ENCODE measurements around the gene GPAM.

DNA sequence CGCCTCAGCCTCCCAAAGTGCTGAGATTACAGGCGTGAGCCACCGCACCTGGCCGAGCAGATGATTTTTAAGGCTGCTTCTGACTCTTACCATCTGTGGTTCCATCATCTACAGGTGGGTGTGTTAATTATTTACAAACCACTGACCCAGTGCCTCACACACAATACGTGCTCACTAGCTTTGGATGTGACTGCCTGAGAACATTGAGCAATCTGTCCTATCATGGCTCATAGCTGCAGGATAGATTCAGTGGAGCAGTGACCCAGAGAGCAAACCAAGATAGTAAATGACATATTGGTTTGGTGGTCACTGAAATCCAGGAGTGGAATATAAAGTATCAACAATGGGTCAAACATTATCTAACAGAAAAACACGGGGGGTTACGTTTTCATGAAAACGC is 24.1 kb downstream of the GPAM start:
- TF ChIP-seq, protein P1, sequence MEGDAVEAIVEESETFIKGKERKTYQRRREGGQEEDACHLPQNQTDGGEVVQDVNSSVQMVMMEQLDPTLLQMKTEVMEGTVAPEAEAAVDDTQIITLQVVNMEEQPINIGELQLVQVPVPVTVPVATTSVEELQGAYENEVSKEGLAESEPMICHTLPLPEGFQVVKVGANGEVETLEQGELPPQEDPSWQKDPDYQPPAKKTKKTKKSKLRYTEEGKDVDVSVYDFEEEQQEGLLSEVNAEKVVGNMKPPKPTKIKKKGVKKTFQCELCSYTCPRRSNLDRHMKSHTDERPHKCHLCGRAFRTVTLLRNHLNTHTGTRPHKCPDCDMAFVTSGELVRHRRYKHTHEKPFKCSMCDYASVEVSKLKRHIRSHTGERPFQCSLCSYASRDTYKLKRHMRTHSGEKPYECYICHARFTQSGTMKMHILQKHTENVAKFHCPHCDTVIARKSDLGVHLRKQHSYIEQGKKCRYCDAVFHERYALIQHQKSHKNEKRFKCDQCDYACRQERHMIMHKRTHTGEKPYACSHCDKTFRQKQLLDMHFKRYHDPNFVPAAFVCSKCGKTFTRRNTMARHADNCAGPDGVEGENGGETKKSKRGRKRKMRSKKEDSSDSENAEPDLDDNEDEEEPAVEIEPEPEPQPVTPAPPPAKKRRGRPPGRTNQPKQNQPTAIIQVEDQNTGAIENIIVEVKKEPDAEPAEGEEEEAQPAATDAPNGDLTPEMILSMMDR (IDR thresholded peaks at IDR 0.05; ENCODE audit: control extremely low read depth in 1 of 3, insufficient read depth in 1 of 3, low read depth in 1 of 3, low read length in 3 of 3) = no peak
- TF ChIP-seq CHD1 (IDR thresholded peaks at IDR 0.05; ENCODE audit: low read depth, low read length) = no peak
- TF ChIP-seq POLR2A (IDR thresholded peaks at IDR 0.05; ENCODE audit: control extremely low read depth in 1 of 2, low read depth in 2 of 2, low read length in 2 of 2) = no peak
- no peak for TF ChIP-seq EZH2 (IDR thresholded peaks at IDR 0.05; ENCODE audit: low read depth, low read length, severe bottlenecking)
- TF ChIP-seq RAD21 (IDR thresholded peaks at IDR 0.05 in 1 of 2, conservative IDR thresholded peaks at IDR 0.05 in 1 of 2; ENCODE audit: low read depth in 2 of 2, low read length in 2 of 2) = no peak
- no peak for TF ChIP-seq JUN (IDR thresholded peaks at IDR 0.05; ENCODE audit: low read depth, low read length)
- no peak for TF ChIP-seq GABPA (IDR thresholded peaks at IDR 0.05; ENCODE audit: borderline replicate concordance, insufficient read depth, low read length)
- TF ChIP-seq GTF2F1 (IDR thresholded peaks at IDR 0.05; ENCODE audit: borderline replicate concordance, low read depth, low read length) = no peak
- no peak for TF ChIP-seq RFX5 (IDR thresholded peaks at IDR 0.05; ENCODE audit: borderline replicate concordance, low read depth, low read length)

Measured in H1 (cell line).